Smooth muscle cell of the brain vasculature (primary cell): ENCODE data around the gene C11orf21.

Source experiments
- DNase-seq: peaks from one replicate; pipeline ENCODE4 v3.0.0-alpha.2; 2012; ENCODE audit warnings: low read depth, low spot score

C11orf21 gene

GRCh38 chr11:2271327-2272227 lies 30.1 kb downstream of the C11orf21 start:
- DNase-seq, result no peak

GRCh38 chr11:2271077-2271326 lies 30.7 kb downstream of the C11orf21 start:
- DNase-seq, result no peak

GRCh38 chr11:2270322-2271076 lies 31.2 kb downstream of the C11orf21 start, which contains the start of gene ASCL2:
Gene ASCL2 (minus strand): TSS chr11:2270588. CDS start chr11:2270332, 256 bp downstream.
- DNase-seq, result no peak

GRCh38 chr11:2269601-2270321 lies 32.0 kb downstream of the C11orf21 start:
- no peak for DNase-seq

GRCh38 chr11:2268729-2269600 lies 32.8 kb downstream of the C11orf21 start:
- DNase-seq, result no peak

GRCh38 chr11:2267851-2268728 lies 33.6 kb downstream of the C11orf21 start:
- no peak for DNase-seq

GRCh38 chr11:2267306-2267850 lies 34.3 kb downstream of the C11orf21 start:
- no peak for DNase-seq

- no peak for DNase-seq
These were observed 35.0 kb downstream of the C11orf21 start for GRCh38 chr11:2266586-2267305.

- DNase-seq, result no peak
These were observed 35.7 kb downstream of the C11orf21 start for GRCh38 chr11:2265854-2266585.

GRCh38 chr11:2265396-2265795 lies 36.3 kb downstream of the C11orf21 start:
- DNase-seq, result no peak

GRCh38 chr11:2264366-2265053 lies 37.2 kb downstream of the C11orf21 start:
- DNase-seq, result no peak

GRCh38 chr11:2263724-2264360 lies 37.9 kb downstream of the C11orf21 start:
- no peak for DNase-seq

GRCh38 chr11:2263071-2263565 lies 38.6 kb downstream of the C11orf21 start:
- no peak for DNase-seq

- DNase-seq, result no peak
These were observed 39.2 kb downstream of the C11orf21 start for GRCh38 chr11:2262301-2263070.

GRCh38 chr11:2261436-2262230 lies 40.1 kb downstream of the C11orf21 start:
- no peak for DNase-seq
